Loucy (cell line): Measurements from ENCODE around the gene KATNB1.

ENCODE experiments used
- CTCF ChIP-seq: fragments of 200-600 bp; sonication (generic); conservative IDR thresholded peaks from 2 replicates; pipeline ENCODE4 v1.5.1; 2014; ENCODE audit warnings: mild to moderate bottlenecking, antibody characterized with exemption, low read length
- EZH2phosphoT487 ChIP-seq: fragments of 200-600 bp; IDR thresholded peaks from 2 replicates; pipeline ENCODE4 v1.6.1; 2018; ENCODE audit warnings: antibody characterized with exemption, mild to moderate bottlenecking, moderate library complexity, borderline replicate concordance

- TF ChIP-seq CTCF (no peak), EZH2phosphoT487 (no peak)
Measured at GRCh38 chr16:57799600-57800199, 64.1 kb downstream of the KATNB1 start.
